HG03442 (cell line): ENCODE data around the gene KCNN3.
A peak's percentile ranks its signal among the peaks of the same experiment; 100 is the strongest.
"Not testable (repeated sequence)": the region's sequence is repeated elsewhere in the genome, so short reads cannot be mapped to it uniquely, and the experiment has no call there.

Experiments
- ATAC-seq: cut with Tn5 transposase; IDR thresholded peaks from one replicate; pipeline ENCODE4 v1.9.1; 2021; ENCODE audit warnings: mild to moderate bottlenecking, moderate library complexity; ENCODE audit not compliant: unreplicated experiment

KCNN3 gene

GRCh38 chr1:154670310-154671270, 199.5 kb downstream of the KCNN3 start:
- not testable (repeated sequence) for ATAC-seq

GRCh38 chr1:154669464-154670282, 200.4 kb downstream of the KCNN3 start:
- peak; percentile 59 for ATAC-seq

- no peak for ATAC-seq
These were observed 203.9 kb downstream of the KCNN3 start for GRCh38 chr1:154666051-154666790.

- ATAC-seq = no peak
These were observed 205.6 kb downstream of the KCNN3 start for GRCh38 chr1:154664331-154665002.

GRCh38 chr1:154663471-154664060, 206.5 kb downstream of the KCNN3 start:
- no peak for ATAC-seq

- ATAC-seq = no peak
These were observed 209.0 kb downstream of the KCNN3 start for GRCh38 chr1:154661110-154661509.

GRCh38 chr1:154659823-154660592, 210.1 kb downstream of the KCNN3 start:
- no peak for ATAC-seq

GRCh38 chr1:154657556-154657955, 212.5 kb downstream of the KCNN3 start:
- no peak for ATAC-seq

- no peak for ATAC-seq
These were observed 217.2 kb downstream of the KCNN3 start for GRCh38 chr1:154652893-154653292.
